Breast epithelium (tissue), 3 donors: ENCODE data around the gene CCDC116.

ENCODE experiments used
- POLR2A ChIP-seq: fragments of 450-650 bp; IDR thresholded peaks from one replicate; pipeline ENCODE4 v1.6.1; 2016; ENCODE audit warnings: antibody characterized with exemption, mild to moderate bottlenecking, moderate library complexity
- POLR2AphosphoS5 ChIP-seq, 3 donors: sonication (generic); formaldehyde crosslinking; IDR thresholded peaks; one replicate each; pipeline ENCODE4 v1.6.1; 2017; ENCODE audit warnings: antibody characterized with exemption in 3 of 3

- TF ChIP-seq POLR2AphosphoS5 (IDR thresholded peaks at IDR 0.05) (no peak), POLR2A (no peak)
Observed at GRCh38 chr22:21622011-21622918, 10.3 kb upstream of the CCDC116 start.
